SK-N-SH (cell line): ENCODE measurements around the gene HEBP1. TPM values are rescaled to one million over a fixed set of nuclear protein-coding genes. Genes with fewer than 3 reads are reported as not detected.

Experiments
- CTCF ChIA-PET: fragments of 300-600, 350-600 bp; formaldehyde crosslinking; extraction: SDS; loops from one replicate; lab custom pipeline; 2021; lab: Yijun Ruan, JAX
- POLR2A ChIA-PET: fragments of 350-600 bp; sonication (Branson Sonifier 250); formaldehyde crosslinking; extraction: SDS; loops from one replicate; lab custom pipeline; 2020; ENCODE audit warnings: antibody characterized with exemption, inconsistent platforms; lab: Yijun Ruan, JAX
- DNase-seq: peaks from one replicate; pipeline ENCODE4 v3.0.0; 2012
- H2AFZ ChIP-seq: fragments of 200-600 bp; sonication (generic); 2 replicates; pipeline ENCODE4 v1.8.1; 2016; ENCODE audit warnings: antibody characterized with exemption, mild to moderate bottlenecking, low read depth
- H3F3A ChIP-seq: fragments of 200-600 bp; sonication (generic); replicated peaks from 2 replicates; pipeline ENCODE3; 2016; ENCODE audit warnings: antibody characterized with exemption, mild to moderate bottlenecking; ENCODE audit not compliant: insufficient read depth
- H3K27ac ChIP-seq, 2 experiments: fragments of 200-500 bp in 1 of 2; fragments of 200-600 bp in 1 of 2; sonication (Bioruptor generic) in 1 of 2; sonication (generic), shearing (Covaris generic) in 1 of 2; 2 replicates each; pipeline versions ENCODE4 v1.5.1 to v1.6.1; 2014 to 2016; ENCODE audit warnings: low read depth in 2 of 2, inconsistent platforms in 1 of 2, low read length in 1 of 2, mild to moderate bottlenecking in 1 of 2, mixed read lengths in 1 of 2
- H3K27me3 ChIP-seq: fragments of 200-600 bp; sonication (generic), shearing (Covaris generic); 2 replicates; pipeline ENCODE4 v1.6.1; 2016; ENCODE audit warnings: mixed run types; ENCODE audit not compliant: insufficient read depth
- H3K36me3 ChIP-seq, 2 experiments: fragments of 200-500 bp in 1 of 2; fragments of 200-600 bp in 1 of 2; sonication (Bioruptor generic) in 1 of 2; sonication (generic) in 1 of 2; replicated peaks in 1 of 2; 2 replicates each; pipeline versions ENCODE3 to v1.5.1; 2014 to 2016; ENCODE audit warnings: low read length in 1 of 2, mild to moderate bottlenecking in 1 of 2; ENCODE audit not compliant: insufficient read depth in 2 of 2, control insufficient read depth in 1 of 2
- H3K4me1 ChIP-seq, 2 experiments: fragments of 200-500 bp in 1 of 2; fragments of 200-600 bp in 1 of 2; sonication (Bioruptor generic) in 1 of 2; sonication (generic), shearing (Covaris generic) in 1 of 2; 2 replicates each; pipeline versions ENCODE4 v1.5.1 to v1.6.1; 2014 to 2016; ENCODE audit warnings: low read depth in 1 of 2, low read length in 1 of 2, mixed run types in 1 of 2; ENCODE audit not compliant: insufficient read depth in 2 of 2, control insufficient read depth in 1 of 2
- H3K4me2 ChIP-seq: fragments of 200-600 bp; sonication (generic), shearing (Covaris generic); 2 replicates; pipeline ENCODE4 v1.6.1; 2017; ENCODE audit warnings: mixed run types
- H3K4me3 ChIP-seq, 2 experiments: fragments of 200-500 bp in 1 of 2; fragments of 200-600 bp in 1 of 2; sonication (Bioruptor generic) in 1 of 2; sonication (generic), shearing (Covaris generic) in 1 of 2; 2 replicates each; pipeline versions ENCODE4 v1.5.1 to v1.8.1; 2014 to 2016; ENCODE audit warnings: low read depth in 2 of 2, inconsistent platforms in 1 of 2, low read length in 1 of 2, mild to moderate bottlenecking in 1 of 2, mixed read lengths in 1 of 2, moderate library complexity in 1 of 2
- H3K79me2 ChIP-seq: fragments of 200-600 bp; sonication (generic); 2 replicates; pipeline ENCODE4 v1.8.1; 2017; ENCODE audit warnings: mild to moderate bottlenecking; ENCODE audit not compliant: insufficient read depth
- H3K9ac ChIP-seq: fragments of 200-600 bp; sonication (generic); 2 replicates; pipeline ENCODE4 v1.6.1; 2017; ENCODE audit warnings: mixed run types
- H3K9me2 ChIP-seq: fragments of 200-600 bp; sonication (generic); 2 replicates; pipeline ENCODE4 v1.6.1; 2017; ENCODE audit warnings: mixed run types
- H3K9me3 ChIP-seq: fragments of 200-600 bp; sonication (generic); 2 replicates; pipeline ENCODE4 v1.6.1; 2017; ENCODE audit warnings: mixed run types, mild to moderate bottlenecking, moderate library complexity
- H4K20me1 ChIP-seq: fragments of 200-600 bp; sonication (generic); 2 replicates; pipeline ENCODE4 v1.6.1; 2017; ENCODE audit warnings: mild to moderate bottlenecking, mixed run types; ENCODE audit not compliant: insufficient read depth
- CHD2 ChIP-seq: fragments of 150-350 bp; IDR thresholded peaks from 2 replicates; pipeline ENCODE4 v1.6.1; 2018; ENCODE audit warnings: low read length; ENCODE audit not compliant: partially characterized antibody
- FOXJ3 ChIP-seq: sonication (generic); formaldehyde crosslinking; IDR thresholded peaks from 2 replicates; pipeline ENCODE4 v1.5.1; 2020; ENCODE audit warnings: mild to moderate bottlenecking, missing genetic modification reagents
- GATA2 ChIP-seq: sonication (generic); formaldehyde crosslinking; IDR thresholded peaks from 2 replicates; pipeline ENCODE4 v1.5.0; 2020; ENCODE audit warnings: mild to moderate bottlenecking, missing genetic modification reagents
- RAD21 ChIP-seq: IDR thresholded peaks from 2 replicates; pipeline ENCODE4 v1.6.1; 2012; ENCODE audit warnings: mild to moderate bottlenecking, low read length
- RCOR1 ChIP-seq: fragments of 150-350 bp; IDR thresholded peaks from 2 replicates; pipeline ENCODE4 v1.6.1; 2017; ENCODE audit warnings: antibody characterized with exemption, low read length
- RFX5 ChIP-seq: IDR thresholded peaks from 2 replicates; pipeline ENCODE4 v1.6.1; 2012; ENCODE audit warnings: mild to moderate bottlenecking, improper control_type of control experiment, low read length
- WGBS: methylation state at CpG from one replicate; pipeline ENCODE4 v1.1.6; 2017; ENCODE audit warnings: low lambda C conversion rate; 5-methylcytosine and 5-hydroxymethylcytosine counted together
- polyA plus RNA-seq, 3 experiments: library from polyadenylated mRNA; depleted of rRNA; stranded (reverse); fragments of >200 nt; gene quantifications; 2 replicates each; pipeline ENCODE4 v1.2.3, GENCODE V29; 2012
- TF ChIP-seq, protein P1 (sequence below): IDR thresholded peaks from 2 replicates; pipeline ENCODE4; 2012
- TF ChIP-seq, protein P2 (sequence below): fragments of 150-350 bp; IDR thresholded peaks from 2 replicates; pipeline ENCODE4 v1.6.1; 2016; ENCODE audit warnings: mild to moderate bottlenecking, low read depth, low read length
- TF ChIP-seq, protein P3 (sequence below): IDR thresholded peaks from 2 replicates; pipeline ENCODE4 v1.4.0; 2012; ENCODE audit warnings: low read depth, borderline replicate concordance

Gene HEBP1
- polyA plus RNA-seq, 1 of the 3 experiments (the other 2 are of a cell fraction), result 17.9 TPM

DNA sequence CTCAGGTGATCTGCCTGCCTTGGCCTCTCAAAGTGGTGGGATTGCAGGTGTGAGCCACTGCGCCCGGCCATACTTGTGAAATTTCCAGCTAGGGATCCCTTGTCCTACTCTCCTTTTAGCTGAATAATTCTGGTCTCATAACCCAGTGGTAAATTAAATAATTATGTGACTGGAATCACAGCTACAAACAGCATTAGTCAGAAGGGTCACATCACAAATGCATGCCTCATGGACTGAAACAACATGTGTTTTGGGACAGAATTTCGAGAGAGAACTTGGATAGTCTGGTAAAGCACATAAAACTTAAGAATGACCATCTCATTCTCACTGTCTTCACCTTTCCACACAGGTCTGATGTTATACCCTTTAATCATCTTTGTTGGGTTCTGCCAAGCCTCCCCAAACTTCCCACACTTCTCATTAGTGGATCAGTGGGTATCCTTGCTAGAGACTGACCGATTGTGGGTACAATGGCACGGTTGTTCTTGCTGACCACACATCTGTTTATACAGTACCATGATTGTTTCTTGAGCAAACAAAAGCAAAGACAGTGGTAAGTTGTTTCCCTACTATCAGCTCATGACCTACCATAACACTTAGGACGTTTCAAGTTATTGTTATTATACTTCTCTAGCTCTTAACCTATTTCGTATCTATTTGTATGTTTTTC is 53.2 kb downstream of the HEBP1 start (continued):
- TF ChIP-seq, protein P1, sequence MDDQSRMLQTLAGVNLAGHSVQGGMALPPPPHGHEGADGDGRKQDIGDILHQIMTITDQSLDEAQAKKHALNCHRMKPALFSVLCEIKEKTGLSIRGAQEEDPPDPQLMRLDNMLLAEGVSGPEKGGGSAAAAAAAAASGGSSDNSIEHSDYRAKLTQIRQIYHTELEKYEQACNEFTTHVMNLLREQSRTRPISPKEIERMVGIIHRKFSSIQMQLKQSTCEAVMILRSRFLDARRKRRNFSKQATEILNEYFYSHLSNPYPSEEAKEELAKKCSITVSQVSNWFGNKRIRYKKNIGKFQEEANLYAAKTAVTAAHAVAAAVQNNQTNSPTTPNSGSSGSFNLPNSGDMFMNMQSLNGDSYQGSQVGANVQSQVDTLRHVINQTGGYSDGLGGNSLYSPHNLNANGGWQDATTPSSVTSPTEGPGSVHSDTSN, result no peak
- TF ChIP-seq, all 33 proteins: peak for 0

DNA sequence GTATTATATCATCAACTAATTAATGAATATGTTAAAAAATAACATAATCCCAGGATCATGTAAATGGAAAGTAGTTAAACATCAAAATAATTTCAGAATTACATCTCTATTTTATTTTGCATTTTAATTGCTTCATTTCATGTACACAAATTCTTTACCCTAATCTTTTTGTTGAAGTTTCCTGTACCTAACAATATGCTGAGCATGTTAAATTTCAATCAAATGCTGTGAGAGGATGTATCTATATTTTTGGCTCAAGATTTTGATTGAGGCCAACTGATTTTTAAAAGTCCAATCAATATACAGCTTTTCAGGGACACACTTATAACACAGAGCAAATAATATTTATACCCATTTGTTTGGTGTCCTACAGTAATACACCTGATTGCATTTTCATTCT is 54.5 kb downstream of the HEBP1 start:
- TF ChIP-seq RCOR1 (no peak), FOXJ3 (CRISPR knock-in tag) (no peak)
- H3K4me2 ChIP-seq, result no peak overlapping the region
- no peak for DNase-seq
- POLR2A ChIA-PET, result no interaction called here
- no peak overlapping the region for H3K27ac ChIP-seq
- no peaks in the 10 kb centered on the region for H3K9me2 ChIP-seq
- no peak overlapping the region for H3K4me3 ChIP-seq
- no peaks in the 10 kb centered on the region for H3K36me3 ChIP-seq
- H2AFZ ChIP-seq, result no peak overlapping the region
- no peaks in the 10 kb centered on the region for H3K79me2 ChIP-seq
- no peaks in the 10 kb centered on the region for H3K9me3 ChIP-seq
- CTCF ChIA-PET, result interaction anchor here (1.1 kb wide), 1 partner anchor 78 kb away, joined by 3 read pairs; no protein-coding TSS in a partner anchor
- H4K20me1 ChIP-seq, result no peaks in the 10 kb centered on the region
- H3K27me3 ChIP-seq, result no peaks in the 10 kb centered on the region
- no peak overlapping the region for H3K9ac ChIP-seq
- H3K4me1 ChIP-seq, result no peaks in the 10 kb centered on the region
- H3F3A ChIP-seq, result no peaks in the 10 kb centered on the region

DNA sequence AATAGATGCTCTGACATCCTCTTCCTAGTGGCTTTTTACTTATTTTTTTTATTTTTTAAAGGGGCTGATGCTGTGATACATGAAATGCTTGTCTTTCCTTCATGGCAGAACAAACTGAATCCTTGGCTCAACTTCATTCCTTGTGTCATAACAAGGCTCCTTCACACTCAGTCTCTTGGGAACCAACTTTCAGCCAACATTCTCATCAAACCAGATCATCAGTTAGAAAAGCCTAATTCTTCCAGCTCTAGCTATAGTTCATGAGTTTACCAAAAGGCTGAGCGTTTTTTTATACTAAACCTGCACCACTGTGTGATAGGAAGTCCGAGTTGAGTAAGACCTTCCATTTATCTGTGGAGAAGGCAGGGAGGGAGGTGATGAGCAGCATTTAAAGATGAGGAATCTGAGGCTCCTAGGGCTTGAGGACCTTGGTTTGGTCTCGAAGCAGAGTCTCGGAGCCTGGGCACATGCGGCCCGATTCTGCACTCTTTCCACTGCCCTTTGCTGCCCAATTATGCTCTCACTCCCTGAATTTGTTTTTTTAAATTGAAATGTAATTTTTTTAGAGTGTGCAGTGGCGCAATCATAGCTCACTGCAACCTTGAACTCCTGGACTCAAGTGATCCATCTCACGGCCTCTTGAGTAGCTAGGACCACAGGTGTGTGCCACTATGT is 56.3 kb downstream of the HEBP1 start:
- 83% methylated on average over 8 of the region's 8 CpGs for WGBS
- H3K9me2 ChIP-seq, result no peaks in the 10 kb centered on the region
- no peak for DNase-seq
- TF ChIP-seq, protein P2, sequence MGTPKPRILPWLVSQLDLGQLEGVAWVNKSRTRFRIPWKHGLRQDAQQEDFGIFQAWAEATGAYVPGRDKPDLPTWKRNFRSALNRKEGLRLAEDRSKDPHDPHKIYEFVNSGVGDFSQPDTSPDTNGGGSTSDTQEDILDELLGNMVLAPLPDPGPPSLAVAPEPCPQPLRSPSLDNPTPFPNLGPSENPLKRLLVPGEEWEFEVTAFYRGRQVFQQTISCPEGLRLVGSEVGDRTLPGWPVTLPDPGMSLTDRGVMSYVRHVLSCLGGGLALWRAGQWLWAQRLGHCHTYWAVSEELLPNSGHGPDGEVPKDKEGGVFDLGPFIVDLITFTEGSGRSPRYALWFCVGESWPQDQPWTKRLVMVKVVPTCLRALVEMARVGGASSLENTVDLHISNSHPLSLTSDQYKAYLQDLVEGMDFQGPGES, result no peak
- TF ChIP-seq, protein P3, sequence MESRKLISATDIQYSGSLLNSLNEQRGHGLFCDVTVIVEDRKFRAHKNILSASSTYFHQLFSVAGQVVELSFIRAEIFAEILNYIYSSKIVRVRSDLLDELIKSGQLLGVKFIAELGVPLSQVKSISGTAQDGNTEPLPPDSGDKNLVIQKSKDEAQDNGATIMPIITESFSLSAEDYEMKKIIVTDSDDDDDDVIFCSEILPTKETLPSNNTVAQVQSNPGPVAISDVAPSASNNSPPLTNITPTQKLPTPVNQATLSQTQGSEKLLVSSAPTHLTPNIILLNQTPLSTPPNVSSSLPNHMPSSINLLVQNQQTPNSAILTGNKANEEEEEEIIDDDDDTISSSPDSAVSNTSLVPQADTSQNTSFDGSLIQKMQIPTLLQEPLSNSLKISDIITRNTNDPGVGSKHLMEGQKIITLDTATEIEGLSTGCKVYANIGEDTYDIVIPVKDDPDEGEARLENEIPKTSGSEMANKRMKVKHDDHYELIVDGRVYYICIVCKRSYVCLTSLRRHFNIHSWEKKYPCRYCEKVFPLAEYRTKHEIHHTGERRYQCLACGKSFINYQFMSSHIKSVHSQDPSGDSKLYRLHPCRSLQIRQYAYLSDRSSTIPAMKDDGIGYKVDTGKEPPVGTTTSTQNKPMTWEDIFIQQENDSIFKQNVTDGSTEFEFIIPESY, result no peak
- no peak for TF ChIP-seq CHD2
- TF ChIP-seq GATA2, result no peak
- TF ChIP-seq RFX5, result no peak
- TF ChIP-seq RAD21, result no peak
- no peaks in the 10 kb centered on the region for H3K27me3 ChIP-seq
- H3K27ac ChIP-seq, result no peak overlapping the region
- ChIA-PET CTCF (interaction anchor here (1.2 to 1.4 kb wide), 2 partner anchors 27 kb away, joined by 3 to 4 read pairs; no protein-coding TSS in a partner anchor), POLR2A (interaction anchor here (0.6 kb wide), 1 partner anchor 27 kb away, joined by 3 read pairs; no protein-coding TSS in a partner anchor)
- no peak overlapping the region for H3K9ac ChIP-seq
- H3K4me3 ChIP-seq, result no peak overlapping the region
- H4K20me1 ChIP-seq, result no peaks in the 10 kb centered on the region
- no peak overlapping the region for H3K4me2 ChIP-seq
- H3K9me3 ChIP-seq, result no peaks in the 10 kb centered on the region
- no peaks in the 10 kb centered on the region for H3F3A ChIP-seq
- no peaks in the 10 kb centered on the region for H3K79me2 ChIP-seq
- no peaks in the 10 kb centered on the region for H3K4me1 ChIP-seq
- no peak overlapping the region for H2AFZ ChIP-seq
- no peaks in the 10 kb centered on the region for H3K36me3 ChIP-seq
